Esophagus squamous epithelium (tissue), 5 donors: Measurements from ENCODE around the gene PLEKHH2. TPM values are rescaled to one million over a fixed set of nuclear protein-coding genes. Genes with fewer than 3 reads are reported as not detected.

Experiments
- DNase-seq: peaks from one replicate; lab custom pipeline; 2025; lab: John Stamatoyannopoulos, UW
- H3K27ac ChIP-seq, 4 donors: fragments of 200-600 bp; sonication (generic); one replicate each; pipeline ENCODE4 v1.5.1; 2016 to 2019; ENCODE audit warnings: mild to moderate bottlenecking in 1 of 4
- H3K27me3 ChIP-seq, 4 donors: fragments of 200-600 bp; sonication (generic); 1 replicate in 3 of 4; 2 replicates in 1 of 4; pipeline versions ENCODE4 v1.5.1 to v1.6.0; 2017 to 2021; ENCODE audit warnings: antibody characterized with exemption in 1 of 4
- H3K36me3 ChIP-seq, 3 donors: fragments of 200-600 bp; sonication (generic); one replicate each; pipeline ENCODE4 v1.5.1; 2016 to 2019
- H3K4me1 ChIP-seq, 3 donors: fragments of 200-600 bp; sonication (generic); one replicate each; pipeline ENCODE4 v1.5.1; 2017 to 2019
- H3K4me3 ChIP-seq, 4 donors: fragments of 200-600 bp; sonication (generic); 1 replicate in 3 of 4; 2 replicates in 1 of 4; pipeline ENCODE4 v1.5.1; 2016 to 2019; ENCODE audit warnings: mild to moderate bottlenecking in 2 of 4, moderate library complexity in 1 of 4
- H3K9me3 ChIP-seq, 3 donors: fragments of 200-600 bp; sonication (generic); one replicate each; pipeline ENCODE4 v1.5.1; 2016 to 2019
- CTCF ChIP-seq, 6 experiments: fragments of 450-650 bp in 4 of 6; fragments of 200-600 bp in 2 of 6; sonication (generic) in 2 of 6; IDR thresholded peaks; one replicate each; pipeline ENCODE4 v1.5.1; 2016 to 2019; ENCODE audit warnings: antibody characterized with exemption in 6 of 6, mild to moderate bottlenecking in 4 of 6, moderate library complexity in 4 of 6
- POLR2A ChIP-seq, 4 donors: fragments of 450-650 bp; IDR thresholded peaks; one replicate each; pipeline ENCODE4 v1.6.1; 2017; ENCODE audit warnings: antibody characterized with exemption in 4 of 4, mild to moderate bottlenecking in 4 of 4, moderate library complexity in 3 of 4
- WGBS, 2 donors: methylation state at CpG; one replicate each; pipeline ENCODE4 v1.1.5; 2018; 5-methylcytosine and 5-hydroxymethylcytosine counted together
- intact Hi-C: fragments of 100-400 bp; cut with DNase I; formaldehyde crosslinking; loops from one replicate; pipeline ENCODE4 v1.15.0; 2022
- total RNA-seq, 4 donors: library from RNA; depleted of rRNA; stranded (reverse); fragments of >200 nt; gene quantifications; one replicate each; pipeline ENCODE4 v1.1.0, GENCODE V29; 2016
- donor health status: DM: yes; HTN: yes; CAD: no.

PLEKHH2 gene
- total RNA-seq, 4 donors from 2014 or later, result 1.7 to 25.7 (median 8.3) TPM

- intact Hi-C loops, result no loop called here
- WGBS, 2 donors, result 41 to 57% methylated on average over 7 of the region's 7 CpGs
- peaks cover 0 to 17% (median 0%) of the 10 kb centered on the region in 3 donors for H3K36me3 ChIP-seq
- H3K27ac ChIP-seq, result no peak overlapping the region
- DNase-seq, result no peak
- no peaks in the 10 kb centered on the region for H3K27me3 ChIP-seq
- TF ChIP-seq CTCF (IDR thresholded peaks at IDR 0.05), result no peak
- TF ChIP-seq POLR2A (IDR thresholded peaks at IDR 0.05), result no peak
- no peaks in the 10 kb centered on the region for H3K9me3 ChIP-seq
- no peaks in the 10 kb centered on the region for H3K4me1 ChIP-seq
- H3K4me3 ChIP-seq, result no peak overlapping the region
These were observed 70.4 kb downstream of the PLEKHH2 start for GRCh38 chr2:43707255-43708015.

GRCh38 chr2:43708178-43708577 is 71.1 kb downstream of the PLEKHH2 start:
- H3K27me3 ChIP-seq, result no peaks in the 10 kb centered on the region
- DNase-seq, result no peak
- no peak overlapping the region for H3K27ac ChIP-seq
- H3K9me3 ChIP-seq, result no peaks in the 10 kb centered on the region
- H3K4me1 ChIP-seq, result no peaks in the 10 kb centered on the region
- peaks cover 0 to 17% (median 0%) of the 10 kb centered on the region in 3 donors for H3K36me3 ChIP-seq
- TF ChIP-seq POLR2A (IDR thresholded peaks at IDR 0.05), result no peak
- TF ChIP-seq CTCF (IDR thresholded peaks at IDR 0.05), result no peak
- no peak overlapping the region for H3K4me3 ChIP-seq
- intact Hi-C loops, result no loop called here
- 83 to 85% methylated on average over 6 of the region's 6 CpGs for WGBS, 2 donors

- Histone ChIP-seq H3K9me3 (no peaks in the 10 kb centered on the region), H3K4me1 (no peaks in the 10 kb centered on the region), H3K27ac (no peak overlapping the region), H3K27me3 (no peaks in the 10 kb centered on the region), H3K4me3 (no peak overlapping the region), H3K36me3 (peaks cover 0 to 17% (median 0%) of the 10 kb centered on the region in 3 donors)
- no peak for TF ChIP-seq POLR2A (IDR thresholded peaks at IDR 0.05)
- no peak for TF ChIP-seq CTCF (IDR thresholded peaks at IDR 0.05)
- no peak for DNase-seq
- intact Hi-C loops, result no loop called here
These were observed 71.8 kb downstream of the PLEKHH2 start for GRCh38 chr2:43708891-43709290.

- DNase-seq, result no peak
- TF ChIP-seq POLR2A (IDR thresholded peaks at IDR 0.05) (no peak), CTCF (IDR thresholded peaks at IDR 0.05) (no peak)
- no peaks in the 10 kb centered on the region for H3K27me3 ChIP-seq
These were observed 73.8 kb downstream of the PLEKHH2 start for GRCh38 chr2:43710866-43711265.

GRCh38 chr2:43714164-43714563 is 77.1 kb downstream of the PLEKHH2 start:
- Histone ChIP-seq H3K4me1 (no peaks in the 10 kb centered on the region), H3K36me3 (peaks cover 0 to 13% (median 0%) of the 10 kb centered on the region in 3 donors), H3K9me3 (no peaks in the 10 kb centered on the region), H3K4me3 (no peak overlapping the region), H3K27me3 (no peaks in the 10 kb centered on the region), H3K27ac (no peak overlapping the region)
- DNase-seq, result no peak
- 18 to 26% methylated on average over 2 of the region's 2 CpGs for WGBS, 2 donors
- TF ChIP-seq POLR2A (IDR thresholded peaks at IDR 0.05), result no peak
- no peak for TF ChIP-seq CTCF (IDR thresholded peaks at IDR 0.05)
- intact Hi-C loops, result no loop called here

More at GRCh38 chr2:43710866-43711265, 73.8 kb downstream of the PLEKHH2 start:
- peaks cover 0 to 17% (median 0%) of the 10 kb centered on the region in 3 donors for H3K36me3 ChIP-seq
- no peak overlapping the region for H3K4me3 ChIP-seq
- no peaks in the 10 kb centered on the region for H3K9me3 ChIP-seq
- no peaks in the 10 kb centered on the region for H3K4me1 ChIP-seq
- intact Hi-C loops, result no loop called here
- no peak overlapping the region for H3K27ac ChIP-seq
